Cardiac fibroblast (primary cell): ENCODE data around the gene ACD.

ENCODE experiments used
- DNase-seq, 2 donors: peaks; one replicate each; pipeline versions ENCODE4 v3.0.0 to v3.0.0-alpha.2; 2010; ENCODE audit warnings: low read depth in 2 of 2
- H3K4me3 ChIP-seq, 2 donors: replicated peaks in 1 of 2; 1 replicate in 1 of 2; 2 replicates in 1 of 2; pipeline ENCODE4 v1.5.1; 2011; ENCODE audit warnings: low read depth in 2 of 2, low read length in 2 of 2, mild to moderate bottlenecking in 2 of 2, moderate library complexity in 1 of 2
- CTCF ChIP-seq: IDR thresholded peaks from one replicate; pipeline ENCODE4 v1.5.1; 2011; ENCODE audit warnings: low read depth, mild to moderate bottlenecking, low read length, inconsistent platforms

ACD gene

GRCh38 chr16:67666032-67666551 lies 6.0 kb upstream of the ACD start:
- peak; percentile 39 to 50 for DNase-seq
- TF ChIP-seq CTCF = no peak
- peak overlapping the region; percentile 56 to 69 for H3K4me3 ChIP-seq

GRCh38 chr16:67665598-67665997 lies 5.5 kb upstream of the ACD start:
- H3K4me3 ChIP-seq = peak overlapping the region; percentile 56 to 69
- no peak for TF ChIP-seq CTCF
- no peak for DNase-seq

GRCh38 chr16:67664871-67665270 lies 4.8 kb upstream of the ACD start:
- no peak for DNase-seq
- H3K4me3 ChIP-seq = no peak overlapping the region
- TF ChIP-seq CTCF = no peak

GRCh38 chr16:67664258-67664657 lies 4.2 kb upstream of the ACD start:
- no peak for TF ChIP-seq CTCF
- H3K4me3 ChIP-seq = no peak overlapping the region
- DNase-seq = no peak

- DNase-seq = no peak
- no peak overlapping the region for H3K4me3 ChIP-seq
- no peak for TF ChIP-seq CTCF
These were observed 3.8 kb upstream of the ACD start for GRCh38 chr16:67663877-67664222.

- TF ChIP-seq CTCF = peak; percentile 37
- no peak for DNase-seq
- no peak overlapping the region for H3K4me3 ChIP-seq
These were observed 3.3 kb upstream of the ACD start for GRCh38 chr16:67663151-67663876.

GRCh38 chr16:67662653-67663010 lies 2.6 kb upstream of the ACD start:
- TF ChIP-seq CTCF = no peak
- DNase-seq = no peak
- H3K4me3 ChIP-seq = no peak overlapping the region
